ENCODE results near the gene GATAD2A.

GATAD2A gene

GRCh38 chr19:19477705-19478383, 72.4 kb downstream of the GATAD2A start:
- H3K23ac ChIP-seq (ENCODE audit: low read length in 2 of 2), result no peak overlapping the region
- H3K4ac ChIP-seq (ENCODE audit: low read depth in 1 of 2, low read length in 2 of 2), result no peak overlapping the region
- H3K9ac ChIP-seq (ENCODE audit: low read length), result no peak overlapping the region
- no peak overlapping the region for H3K4me3 ChIP-seq (ENCODE audit: insufficient read depth in 1 of 2, low read depth in 1 of 2, low read length in 2 of 2)
- no peaks in the 10 kb centered on the region for H3K9me3 ChIP-seq (ENCODE audit: control insufficient read depth, low read length)
- H3K79me1 ChIP-seq (replicated peaks; ENCODE audit: low read length, poor library complexity, severe bottlenecking), result peaks cover 46% of the 10 kb centered on the region
- H4K8ac ChIP-seq (ENCODE audit: low read length), result no peak overlapping the region
- H3K4me2 ChIP-seq (ENCODE audit: low read length, poor library complexity, severe bottlenecking), result no peak overlapping the region
- WGBS, result 95% methylated on average over 10 of the region's 10 CpGs
- H3K4me1 ChIP-seq (ENCODE audit: control insufficient read depth, insufficient read depth, low read depth, low read length), result peaks cover 17% of the 10 kb centered on the region
- peaks cover 33 to 41% of the 10 kb centered on the region in 2 experiments for H3K36me3 ChIP-seq (ENCODE audit: control insufficient read depth in 1 of 2, insufficient read depth in 2 of 2, low read depth in 1 of 2, low read length in 2 of 2)
- H2BK12ac ChIP-seq (ENCODE audit: low read length in 2 of 2), result no peak overlapping the region
- H2AK5ac ChIP-seq (ENCODE audit: low read length, severe bottlenecking), result no peak overlapping the region
- DNase-seq, result no peak
- H4K91ac ChIP-seq (ENCODE audit: low read length), result no peak overlapping the region
- H2AFZ ChIP-seq (ENCODE audit: low read depth, low read length), result no peak overlapping the region
- H2BK15ac ChIP-seq (ENCODE audit: low read depth, poor library complexity, severe bottlenecking), result no peak overlapping the region
- no peaks in the 10 kb centered on the region for H3K27me3 ChIP-seq (ENCODE audit: control insufficient read depth in 1 of 2, insufficient read depth in 1 of 2, low read length in 2 of 2)
- no peak overlapping the region for H3K14ac ChIP-seq (ENCODE audit: low read length in 2 of 2)
- H3K18ac ChIP-seq (ENCODE audit: low read depth in 1 of 2, low read length in 2 of 2), result no peak overlapping the region
- H3K27ac ChIP-seq (ENCODE audit: low read length, poor library complexity, severe bottlenecking), result no peak overlapping the region
- H2BK120ac ChIP-seq (ENCODE audit: low read depth, low read length), result no peak overlapping the region
- no peak overlapping the region for H2BK5ac ChIP-seq (ENCODE audit: low read depth, low read length, poor library complexity, severe bottlenecking)

GRCh38 chr19:19480688-19481087, 75.2 kb downstream of the GATAD2A start:
- H2BK15ac ChIP-seq (ENCODE audit: low read depth, poor library complexity, severe bottlenecking), result no peak overlapping the region
- peaks cover 17% of the 10 kb centered on the region for H3K4me1 ChIP-seq (ENCODE audit: control insufficient read depth, insufficient read depth, low read depth, low read length)
- H3K4me3 ChIP-seq (ENCODE audit: insufficient read depth in 1 of 2, low read depth in 1 of 2, low read length in 2 of 2), result no peak overlapping the region
- peaks cover 54% of the 10 kb centered on the region for H3K79me1 ChIP-seq (replicated peaks; ENCODE audit: low read length, poor library complexity, severe bottlenecking)
- 99% methylated on average over 5 of the region's 5 CpGs for WGBS
- H2AK5ac ChIP-seq (ENCODE audit: low read length, severe bottlenecking), result no peak overlapping the region
- H4K8ac ChIP-seq (ENCODE audit: low read length), result peak overlapping the region; percentile 19
- H2BK120ac ChIP-seq (ENCODE audit: low read depth, low read length), result no peak overlapping the region
- no peak overlapping the region for H3K4ac ChIP-seq (ENCODE audit: low read depth in 1 of 2, low read length in 2 of 2)
- peaks cover 16 to 36% of the 10 kb centered on the region in 2 experiments for H3K36me3 ChIP-seq (ENCODE audit: control insufficient read depth in 1 of 2, insufficient read depth in 2 of 2, low read depth in 1 of 2, low read length in 2 of 2)
- H3K9me3 ChIP-seq (ENCODE audit: control insufficient read depth, low read length), result no peaks in the 10 kb centered on the region
- H3K18ac ChIP-seq (ENCODE audit: low read depth in 1 of 2, low read length in 2 of 2), result no peak overlapping the region
- no peak overlapping the region for H2BK5ac ChIP-seq (ENCODE audit: low read depth, low read length, poor library complexity, severe bottlenecking)
- no peak overlapping the region for H3K23ac ChIP-seq (ENCODE audit: low read length in 2 of 2)
- no peak overlapping the region for H3K4me2 ChIP-seq (ENCODE audit: low read length, poor library complexity, severe bottlenecking)
- H2BK12ac ChIP-seq (ENCODE audit: low read length in 2 of 2), result no peak overlapping the region
- H2AFZ ChIP-seq (ENCODE audit: low read depth, low read length), result no peak overlapping the region
- H4K91ac ChIP-seq (ENCODE audit: low read length), result no peak overlapping the region
- no peaks in the 10 kb centered on the region for H3K27me3 ChIP-seq (ENCODE audit: control insufficient read depth in 1 of 2, insufficient read depth in 1 of 2, low read length in 2 of 2)
- no peak overlapping the region for H3K27ac ChIP-seq (ENCODE audit: low read length, poor library complexity, severe bottlenecking)
- H3K14ac ChIP-seq (ENCODE audit: low read length in 2 of 2), result no peak overlapping the region
- H3K9ac ChIP-seq (ENCODE audit: low read length), result no peak overlapping the region
- no peak for DNase-seq

- H2AK5ac ChIP-seq (ENCODE audit: low read length, severe bottlenecking), result no peak overlapping the region
- 94% methylated on average over 19 of the region's 19 CpGs for WGBS
- no peak overlapping the region for H2AFZ ChIP-seq (ENCODE audit: low read depth, low read length)
- no peak overlapping the region for H2BK5ac ChIP-seq (ENCODE audit: low read depth, low read length, poor library complexity, severe bottlenecking)
- no peak overlapping the region for H2BK120ac ChIP-seq (ENCODE audit: low read depth, low read length)
- peaks cover 16 to 43% of the 10 kb centered on the region in 2 experiments for H3K36me3 ChIP-seq (ENCODE audit: control insufficient read depth in 1 of 2, insufficient read depth in 2 of 2, low read depth in 1 of 2, low read length in 2 of 2)
- no peak for DNase-seq
- H3K9me3 ChIP-seq (ENCODE audit: control insufficient read depth, low read length), result no peaks in the 10 kb centered on the region
- peaks cover 52% of the 10 kb centered on the region for H3K79me1 ChIP-seq (replicated peaks; ENCODE audit: low read length, poor library complexity, severe bottlenecking)
- H3K4ac ChIP-seq (ENCODE audit: low read depth in 1 of 2, low read length in 2 of 2), result no peak overlapping the region
- no peak overlapping the region for H3K27ac ChIP-seq (ENCODE audit: low read length, poor library complexity, severe bottlenecking)
- peaks cover 40% of the 10 kb centered on the region for H3K4me1 ChIP-seq (ENCODE audit: control insufficient read depth, insufficient read depth, low read depth, low read length)
- no peak overlapping the region for H3K4me3 ChIP-seq (ENCODE audit: insufficient read depth in 1 of 2, low read depth in 1 of 2, low read length in 2 of 2)
- no peak overlapping the region for H3K9ac ChIP-seq (ENCODE audit: low read length)
- no peaks in the 10 kb centered on the region for H3K27me3 ChIP-seq (ENCODE audit: control insufficient read depth in 1 of 2, insufficient read depth in 1 of 2, low read length in 2 of 2)
- H2BK12ac ChIP-seq (ENCODE audit: low read length in 2 of 2), result peak overlapping the region in 1 of 2 experiments; percentile 72
- H3K4me2 ChIP-seq (ENCODE audit: low read length, poor library complexity, severe bottlenecking), result no peak overlapping the region
- no peak overlapping the region for H4K8ac ChIP-seq (ENCODE audit: low read length)
- no peak overlapping the region for H2BK15ac ChIP-seq (ENCODE audit: low read depth, poor library complexity, severe bottlenecking)
- H3K14ac ChIP-seq (ENCODE audit: low read length in 2 of 2), result peak overlapping the region in 1 of 2 experiments; percentile 31
- H3K18ac ChIP-seq (ENCODE audit: low read depth in 1 of 2, low read length in 2 of 2), result no peak overlapping the region
- peak overlapping the region; percentile 34 for H4K91ac ChIP-seq (ENCODE audit: low read length)
- H3K23ac ChIP-seq (ENCODE audit: low read length in 2 of 2), result no peak overlapping the region
Measured at GRCh38 chr19:19482809-19483596, 77.5 kb downstream of the GATAD2A start.

All from mesenchymal stem cell (in vitro differentiated cells and primary cell).